Tibial nerve (tissue), 4 donors: ENCODE measurements around the gene MN1.

Experiments used
- CTCF ChIP-seq, 5 experiments: fragments of 200-600 bp in 3 of 5; fragments of 450-650 bp in 2 of 5; sonication (generic) in 3 of 5; IDR thresholded peaks; one replicate each; pipeline ENCODE4 v1.5.1; 2016 to 2019; ENCODE audit warnings: antibody characterized with exemption in 5 of 5, mild to moderate bottlenecking in 3 of 5, moderate library complexity in 2 of 5
- EP300 ChIP-seq, 2 donors: sonication (generic); formaldehyde crosslinking; IDR thresholded peaks; one replicate each; pipeline ENCODE4 v1.6.1; 2017; ENCODE audit warnings: antibody characterized with exemption in 2 of 2, mild to moderate bottlenecking in 1 of 2
- POLR2A ChIP-seq, 2 donors: fragments of 450-650 bp; IDR thresholded peaks; one replicate each; pipeline ENCODE4 v1.6.1; 2017; ENCODE audit warnings: antibody characterized with exemption in 2 of 2, mild to moderate bottlenecking in 2 of 2, moderate library complexity in 2 of 2

- TF ChIP-seq POLR2A (IDR thresholded peaks at IDR 0.05) (no peak), CTCF (IDR thresholded peaks at IDR 0.05) (no peak), EP300 (IDR thresholded peaks at IDR 0.05) (no peak)
Observed at GRCh38 chr22:27850000-27850521, 48.5 kb upstream of the MN1 start.
